K562 (cell line): Measurements from ENCODE around the gene MACROD2. TPM values are rescaled to one million over a fixed set of nuclear protein-coding genes. Genes with fewer than 3 reads are reported as not detected.

Experiments
- ATAC-seq: fragments of 200-7000 bp; cut with Tn5 transposase; 3 replicates; pipeline ENCODE4 v1.9.1; 2020; ENCODE audit warnings: moderate library complexity
- BruUV-seq: library from RNA; stranded (reverse); fragments of 400-500 nt; replicated peaks from 2 replicates; lab custom pipeline; 2021; lab: Mats Ljungman, UMichigan
- CTCF ChIA-PET: fragments of 300-600 bp; formaldehyde crosslinking; extraction: SDS; loops from one replicate; lab custom pipeline; 2021; ENCODE audit warnings: low intra/inter-chr PET ratio; lab: Yijun Ruan, JAX
- POLR2A ChIA-PET: fragments of 300-600, 350-650 bp; sonication (Branson Sonifier 250); formaldehyde crosslinking; extraction: SDS; loops from one replicate; lab custom pipeline; 2021; ENCODE audit warnings: antibody characterized with exemption, inconsistent platforms; lab: Yijun Ruan, JAX
- DNase-seq, 4 experiments: peaks; one replicate each; pipeline versions ENCODE4 v3.0.0 to v3.0.0-alpha.2; 2011 to 2018; ENCODE audit warnings: low spot score in 3 of 4, mixed read lengths in 3 of 4; ENCODE audit errors: extremely low read depth in 1 of 4
- FAIRE-seq: peaks from 2 replicates; lab custom pipeline; 2011; peaks lifted over from hg19 to GRCh38; lab: Jason Lieb, UNC
- H2AFZ ChIP-seq: 2 replicates; pipeline ENCODE4 v1.6.0; 2011; ENCODE audit warnings: low read depth, low read length, control low read depth, inconsistent platforms
- H3K27ac ChIP-seq: fragments of 200-600 bp; 3 replicates; pipeline ENCODE4 v1.8.0; 2011; ENCODE audit warnings: low read depth, mild to moderate bottlenecking, control low read depth, inconsistent platforms, low read length, moderate library complexity, mixed read lengths; ENCODE audit errors: extremely low read depth
- H3K27me3 ChIP-seq, 2 experiments: fragments of 300-600 bp in 1 of 2; 2 replicates in 1 of 2; 3 replicates in 1 of 2; pipeline versions ENCODE4 v1.6.0 to v1.8.0; 2011; ENCODE audit warnings: inconsistent platforms in 2 of 2, low read length in 2 of 2, mild to moderate bottlenecking in 1 of 2, mixed read lengths in 1 of 2, moderate library complexity in 1 of 2; ENCODE audit not compliant: control insufficient read depth in 2 of 2, insufficient read depth in 2 of 2
- H3K36me3 ChIP-seq: fragments of 300-600 bp; 3 replicates; pipeline ENCODE4 v1.8.0; 2011; ENCODE audit warnings: mild to moderate bottlenecking, low read length, inconsistent platforms; ENCODE audit not compliant: control insufficient read depth, insufficient read depth
- H3K4me1 ChIP-seq, 2 experiments: fragments of 200-600 bp in 1 of 2; replicated peaks in 1 of 2; 2 replicates in 1 of 2; 3 replicates in 1 of 2; pipeline versions ENCODE4 v1.5.1 to v1.8.0; 2011; ENCODE audit warnings: inconsistent platforms in 2 of 2, low read length in 2 of 2, mild to moderate bottlenecking in 1 of 2, mixed read lengths in 1 of 2, moderate library complexity in 1 of 2; ENCODE audit not compliant: control insufficient read depth in 2 of 2, insufficient read depth in 2 of 2
- H3K4me2 ChIP-seq: 2 replicates; pipeline ENCODE4 v1.6.1; 2011; ENCODE audit warnings: low read length, control low read depth, inconsistent platforms, mixed read lengths; ENCODE audit not compliant: insufficient read depth
- H3K4me3 ChIP-seq: fragments of 200-600 bp; sonication (generic), shearing (Covaris generic); 2 replicates; pipeline ENCODE4 v1.5.1; 2016; ENCODE audit warnings: control low read depth, inconsistent platforms
- H3K79me2 ChIP-seq: fragments of 200-600 bp; 3 replicates; pipeline ENCODE4 v1.8.0; 2011; ENCODE audit warnings: low read length, inconsistent platforms; ENCODE audit not compliant: control insufficient read depth, insufficient read depth
- H3K9ac ChIP-seq, 2 experiments: 2 replicates each; pipeline versions ENCODE4 v1.6.0 to v1.6.1; 2011; ENCODE audit warnings: low read depth in 2 of 2, low read length in 2 of 2, control low read depth in 1 of 2, inconsistent platforms in 1 of 2, mild to moderate bottlenecking in 1 of 2, mixed read lengths in 1 of 2; ENCODE audit not compliant: insufficient read depth in 1 of 2
- H3K9me1 ChIP-seq: one replicate; pipeline ENCODE4 v1.6.0; 2011; ENCODE audit warnings: inconsistent platforms, mild to moderate bottlenecking, low read length, moderate library complexity; ENCODE audit not compliant: control insufficient read depth, insufficient read depth
- H3K9me3 ChIP-seq: replicated peaks from 2 replicates; pipeline ENCODE4 v1.5.1; 2011; ENCODE audit warnings: low read depth, low read length, inconsistent platforms; ENCODE audit not compliant: control insufficient read depth, insufficient read depth
- H4K20me1 ChIP-seq: replicated peaks from 2 replicates; pipeline ENCODE4 v1.6.1; 2011; ENCODE audit warnings: low read length, inconsistent platforms, mixed read lengths; ENCODE audit not compliant: control insufficient read depth, insufficient read depth
- CBFA2T2 ChIP-seq: fragments of 450-650 bp; conservative IDR thresholded peaks from 2 replicates; pipeline ENCODE4 v1.6.1; 2017; ENCODE audit warnings: mild to moderate bottlenecking
- MIER1 ChIP-seq: fragments of 450-650 bp; IDR thresholded peaks from 2 replicates; pipeline ENCODE4 v1.6.1; 2016; ENCODE audit warnings: antibody characterized with exemption, mild to moderate bottlenecking, low read depth
- SMARCC2 ChIP-seq: fragments of 450-650 bp; IDR thresholded peaks from 2 replicates; pipeline ENCODE4 v1.6.1; 2017; ENCODE audit warnings: antibody characterized with exemption, moderate library complexity, mild to moderate bottlenecking, low read depth
- SNAPC5 ChIP-seq: fragments of 250-450 bp; sonication (Bioruptor Pico); IDR thresholded peaks from 2 replicates; pipeline ENCODE4 v1.8.0; 2021; ENCODE audit warnings: moderate library complexity, mild to moderate bottlenecking, inconsistent platforms
- TBL1XR1 ChIP-seq, 2 experiments: IDR thresholded peaks; 2 replicates each; pipeline ENCODE4 v1.6.1; 2012; ENCODE audit warnings: improper control_type of control experiment in 2 of 2, low read length in 2 of 2, mild to moderate bottlenecking in 1 of 2
- ZBED1 ChIP-seq: IDR thresholded peaks from 2 replicates; pipeline ENCODE4 v1.6.1; 2014
- ZBTB2 ChIP-seq: fragments of 450-650 bp; IDR thresholded peaks from 2 replicates; pipeline ENCODE4 v1.6.1; 2016; ENCODE audit warnings: antibody characterized with exemption
- ZNF507 ChIP-seq: conservative IDR thresholded peaks from 2 replicates; pipeline ENCODE4 v1.6.1; 2017; ENCODE audit warnings: missing genetic modification characterization, missing compliant biosample characterization
- ZNF586 ChIP-seq: fragments of 450-650 bp; formaldehyde crosslinking; conservative IDR thresholded peaks from 2 replicates; pipeline ENCODE4 v1.4.0; 2020; ENCODE audit warnings: mild to moderate bottlenecking, moderate library complexity
- ZNF785 ChIP-seq: fragments of 250-450 bp; sonication (Bioruptor Pico); IDR thresholded peaks from 2 replicates; pipeline ENCODE4 v1.4.0; 2020; ENCODE audit warnings: mild to moderate bottlenecking
- WGBS: fragments of 100-300 bp; shearing (Covaris generic); methylation state at CpG from one replicate; pipeline ENCODE4 v1.1.6; 2016; ENCODE audit warnings: low coverage, mixed read lengths; ENCODE audit not compliant: insufficient coverage; ENCODE audit errors: missing lambda C conversion rate; 5-methylcytosine and 5-hydroxymethylcytosine counted together
- in situ Hi-C: fragments of 300-500 bp; cut with MboI; formaldehyde crosslinking; loops from 4 replicates; pipeline ENCODE4 v1.15.0; 2018; ENCODE audit warnings: inconsistent platforms, mixed read lengths
- intact Hi-C: fragments of 100-400 bp; cut with micrococcal nuclease; formaldehyde crosslinking; loops from 2 replicates; pipeline ENCODE4 v1.14.2; 2022
- polyA plus RNA-seq, 8 experiments: library from polyadenylated mRNA; depleted of rRNA in 4 of 8; stranded (reverse) in 5 of 8; unstranded in 3 of 8; fragments of >200 nt; fragmentation: Nextera tagmentation in 2 of 8; fragmentation: Illumina TruSeq in 1 of 8; extraction: Ambion mirVana in 2 of 8; extraction: Trizol in 1 of 8; gene quantifications; 2 replicates each; pipeline versions ENCODE4 v1.2.1 to v1.2.3, GENCODE V29; 2011 to 2014; ENCODE audit warnings: inconsistent platforms in 1 of 8, missing spikeins in 1 of 8
- total RNA-seq, 7 experiments: library from RNA; depleted of rRNA in 6 of 7; stranded (reverse); fragments of >200 nt in 6 of 7; fragmentation: Illumina TruSeq in 2 of 7; extraction: Trizol in 2 of 7; gene quantifications; 2 replicates each; pipeline versions ENCODE4 v1.2.1 to v1.2.3, GENCODE V29; 2011 to 2021; ENCODE audit warnings: low replicate concordance in 1 of 7
- TF ChIP-seq, protein P1 (sequence below): fragments of 450-650 bp; IDR thresholded peaks from 2 replicates; pipeline ENCODE4 v1.7.0; 2016; ENCODE audit warnings: borderline replicate concordance
- TF ChIP-seq, protein P2 (sequence below): fragments of 200-800 bp; sonication (Bioruptor generic); IDR thresholded peaks from 2 replicates; pipeline ENCODE4 v1.6.1; 2017; ENCODE audit warnings: missing genetic modification characterization, missing compliant biosample characterization

The MACROD2 gene
- total and polyA plus RNA-seq, 9 of the 15 experiments (the other 6 are each of a cell fraction or from before 2014, with no cell fraction given), result not detected

GRCh38 chr20:14643556-14643955, 648.2 kb downstream of the MACROD2 start:
- Histone ChIP-seq H3K36me3 (no peaks in the 10 kb centered on the region), H2AFZ (no peak overlapping the region), H3K27ac (no peak overlapping the region), H3K9me3 (no peaks in the 10 kb centered on the region), H3K9ac (no peak overlapping the region), H3K4me2 (no peak overlapping the region), H3K4me1 (no peaks in the 10 kb centered on the region), H3K9me1 (no peaks in the 10 kb centered on the region), H3K79me2 (no peaks in the 10 kb centered on the region), H3K4me3 (no peak overlapping the region), H3K27me3 (no peaks in the 10 kb centered on the region), H4K20me1 (no peaks in the 10 kb centered on the region)
- FAIRE-seq (no peak), ATAC-seq (no peak), DNase-seq (no peak)
- no peak for TF ChIP-seq MIER1
- TF ChIP-seq, protein P1, sequence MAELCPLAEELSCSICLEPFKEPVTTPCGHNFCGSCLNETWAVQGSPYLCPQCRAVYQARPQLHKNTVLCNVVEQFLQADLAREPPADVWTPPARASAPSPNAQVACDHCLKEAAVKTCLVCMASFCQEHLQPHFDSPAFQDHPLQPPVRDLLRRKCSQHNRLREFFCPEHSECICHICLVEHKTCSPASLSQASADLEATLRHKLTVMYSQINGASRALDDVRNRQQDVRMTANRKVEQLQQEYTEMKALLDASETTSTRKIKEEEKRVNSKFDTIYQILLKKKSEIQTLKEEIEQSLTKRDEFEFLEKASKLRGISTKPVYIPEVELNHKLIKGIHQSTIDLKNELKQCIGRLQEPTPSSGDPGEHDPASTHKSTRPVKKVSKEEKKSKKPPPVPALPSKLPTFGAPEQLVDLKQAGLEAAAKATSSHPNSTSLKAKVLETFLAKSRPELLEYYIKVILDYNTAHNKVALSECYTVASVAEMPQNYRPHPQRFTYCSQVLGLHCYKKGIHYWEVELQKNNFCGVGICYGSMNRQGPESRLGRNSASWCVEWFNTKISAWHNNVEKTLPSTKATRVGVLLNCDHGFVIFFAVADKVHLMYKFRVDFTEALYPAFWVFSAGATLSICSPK, result no peak
- TF ChIP-seq SNAPC5 (CRISPR knock-in tag), result no peak
- no peak for TF ChIP-seq TBL1XR1 (IDR thresholded peaks at IDR 0.05; ENCODE audit: low read length in 2 of 2)
- TF ChIP-seq SMARCC2, result no peak
- no peak for TF ChIP-seq ZBTB2
- no peak for TF ChIP-seq ZNF507
- no peak for TF ChIP-seq ZNF586 (CRISPR knock-in tag)
- TF ChIP-seq, protein P2, sequence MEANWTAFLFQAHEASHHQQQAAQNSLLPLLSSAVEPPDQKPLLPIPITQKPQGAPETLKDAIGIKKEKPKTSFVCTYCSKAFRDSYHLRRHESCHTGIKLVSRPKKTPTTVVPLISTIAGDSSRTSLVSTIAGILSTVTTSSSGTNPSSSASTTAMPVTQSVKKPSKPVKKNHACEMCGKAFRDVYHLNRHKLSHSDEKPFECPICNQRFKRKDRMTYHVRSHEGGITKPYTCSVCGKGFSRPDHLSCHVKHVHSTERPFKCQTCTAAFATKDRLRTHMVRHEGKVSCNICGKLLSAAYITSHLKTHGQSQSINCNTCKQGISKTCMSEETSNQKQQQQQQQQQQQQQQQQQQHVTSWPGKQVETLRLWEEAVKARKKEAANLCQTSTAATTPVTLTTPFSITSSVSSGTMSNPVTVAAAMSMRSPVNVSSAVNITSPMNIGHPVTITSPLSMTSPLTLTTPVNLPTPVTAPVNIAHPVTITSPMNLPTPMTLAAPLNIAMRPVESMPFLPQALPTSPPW (CRISPR knock-in tag), result no peak
- TF ChIP-seq ZBED1, result no peak
- no peak for TF ChIP-seq CBFA2T2
- no peak for TF ChIP-seq ZNF785 (CRISPR knock-in tag)
- CTCF ChIA-PET, result no interaction called here
- POLR2A ChIA-PET, result interaction anchor here (0.6 kb wide), 1 partner anchor 434 kb away, joined by 4 read pairs; no protein-coding TSS in a partner anchor
- WGBS, result 0% methylated on average over 1 of the region's 1 CpG
- BruUV-seq, result no TSS peak
- intact Hi-C loops (no loop called here), in situ Hi-C loops (no loop called here)
